BE2C (cell line): ENCODE data around the gene GPR137C. TPM values are rescaled to one million over a fixed set of nuclear protein-coding genes. Genes with fewer than 3 reads are reported as not detected.

Experiments used
- DNase-seq: peaks from one replicate; pipeline ENCODE4 v3.0.0-alpha.2; 2020
- H3K27me3 ChIP-seq: fragments of 250-450 bp; sonication (Bioruptor Pico); 2 replicates; pipeline ENCODE4 v1.5.1; 2020; ENCODE audit warnings: mild to moderate bottlenecking
- H3K36me3 ChIP-seq: fragments of 250-450 bp; sonication (Bioruptor Pico); 2 replicates; pipeline ENCODE4 v1.5.1; 2020; ENCODE audit warnings: mild to moderate bottlenecking
- H3K4me1 ChIP-seq: fragments of 250-450 bp; sonication (Bioruptor Pico); 2 replicates; pipeline ENCODE4 v1.5.1; 2020
- H3K4me3 ChIP-seq: 2 replicates; pipeline ENCODE4 v1.5.1; 2011; ENCODE audit warnings: low read depth, low read length
- H3K9me3 ChIP-seq: fragments of 250-450 bp; sonication (Bioruptor Pico); 2 replicates; pipeline ENCODE4 v1.5.1; 2020
- polyA plus RNA-seq: library from polyadenylated mRNA; unstranded; fragments of >200 nt; gene quantifications from one replicate; pipeline ENCODE4 v1.2.1, GENCODE V29; 2012; ENCODE audit warnings: low read depth, missing spikeins; ENCODE audit not compliant: insufficient read length, insufficient read depth
- TF ChIP-seq, protein P1 (sequence below): IDR thresholded peaks from 2 replicates; pipeline ENCODE4 v1.5.1; 2012; ENCODE audit warnings: mild to moderate bottlenecking, low read depth, low read length

The GPR137C gene
- 1.0 TPM for polyA plus RNA-seq

DNA sequence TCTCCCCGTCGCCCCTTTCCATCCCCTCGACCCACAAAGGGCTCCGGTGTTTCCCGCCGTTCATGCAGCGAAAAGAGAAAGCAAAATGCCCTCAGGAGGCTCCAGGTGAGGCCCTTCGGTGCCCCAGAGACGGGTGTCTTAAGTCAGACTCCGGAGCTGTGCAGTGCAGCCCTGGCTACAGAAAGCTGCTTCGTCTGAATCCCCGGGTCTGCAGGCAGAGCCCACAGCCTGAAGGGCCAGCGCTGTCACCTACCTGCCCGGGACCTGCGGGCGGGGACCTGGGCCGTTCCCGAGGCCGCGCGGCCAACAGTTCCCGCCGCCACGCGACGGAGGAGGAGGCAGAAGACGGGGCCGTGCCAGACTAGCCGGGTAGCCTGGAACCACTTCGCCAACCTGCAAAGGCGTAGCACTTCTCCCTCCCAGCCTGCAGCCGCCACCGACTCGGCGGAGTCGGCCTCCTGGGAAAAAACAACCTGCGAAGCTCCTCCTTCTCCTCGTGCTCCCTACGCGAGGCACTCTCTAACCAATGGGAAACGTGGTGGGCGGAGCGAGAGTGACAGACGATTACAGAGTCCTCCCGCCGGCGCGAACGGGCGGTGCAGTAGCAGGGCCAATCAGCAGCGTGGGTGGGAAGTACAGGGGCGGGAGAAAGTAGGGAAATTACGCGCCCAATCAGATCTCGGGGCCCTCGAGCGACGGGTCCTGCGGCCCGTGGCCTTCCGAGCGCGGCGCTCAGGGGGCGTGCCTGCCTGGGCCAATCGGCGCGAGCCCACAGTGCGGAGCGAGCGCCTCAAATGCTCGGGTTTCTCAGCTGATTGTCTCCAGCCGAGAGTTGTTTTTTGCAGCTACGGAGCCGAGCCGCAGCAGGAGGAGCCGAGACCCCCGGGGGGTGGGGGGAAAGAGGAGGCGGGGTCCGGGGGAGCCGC is at the start of gene GPR137C, which contains the start of gene TXNDC16:
Gene GPR137C (plus strand): TSS at position 774 of the 926 bp plus-strand sequence. CDS start 312 bp downstream, outside the sequence.
Gene TXNDC16 (minus strand): TSS at position 443 of the 926 bp plus-strand sequence. CDS start 8,948 bp downstream, outside the sequence.
- no peaks in the 10 kb centered on the region for H3K9me3 ChIP-seq
- DNase-seq = peak; percentile 100
- no peaks in the 10 kb centered on the region for H3K27me3 ChIP-seq
- peak within 1 kb of the TSS; percentile 80 for H3K4me3 ChIP-seq
- H3K4me1 ChIP-seq = peaks cover 17% of the 10 kb centered on the region
- no peaks in the 10 kb centered on the region for H3K36me3 ChIP-seq
- TF ChIP-seq, protein P1, sequence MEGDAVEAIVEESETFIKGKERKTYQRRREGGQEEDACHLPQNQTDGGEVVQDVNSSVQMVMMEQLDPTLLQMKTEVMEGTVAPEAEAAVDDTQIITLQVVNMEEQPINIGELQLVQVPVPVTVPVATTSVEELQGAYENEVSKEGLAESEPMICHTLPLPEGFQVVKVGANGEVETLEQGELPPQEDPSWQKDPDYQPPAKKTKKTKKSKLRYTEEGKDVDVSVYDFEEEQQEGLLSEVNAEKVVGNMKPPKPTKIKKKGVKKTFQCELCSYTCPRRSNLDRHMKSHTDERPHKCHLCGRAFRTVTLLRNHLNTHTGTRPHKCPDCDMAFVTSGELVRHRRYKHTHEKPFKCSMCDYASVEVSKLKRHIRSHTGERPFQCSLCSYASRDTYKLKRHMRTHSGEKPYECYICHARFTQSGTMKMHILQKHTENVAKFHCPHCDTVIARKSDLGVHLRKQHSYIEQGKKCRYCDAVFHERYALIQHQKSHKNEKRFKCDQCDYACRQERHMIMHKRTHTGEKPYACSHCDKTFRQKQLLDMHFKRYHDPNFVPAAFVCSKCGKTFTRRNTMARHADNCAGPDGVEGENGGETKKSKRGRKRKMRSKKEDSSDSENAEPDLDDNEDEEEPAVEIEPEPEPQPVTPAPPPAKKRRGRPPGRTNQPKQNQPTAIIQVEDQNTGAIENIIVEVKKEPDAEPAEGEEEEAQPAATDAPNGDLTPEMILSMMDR = no peak

DNA sequence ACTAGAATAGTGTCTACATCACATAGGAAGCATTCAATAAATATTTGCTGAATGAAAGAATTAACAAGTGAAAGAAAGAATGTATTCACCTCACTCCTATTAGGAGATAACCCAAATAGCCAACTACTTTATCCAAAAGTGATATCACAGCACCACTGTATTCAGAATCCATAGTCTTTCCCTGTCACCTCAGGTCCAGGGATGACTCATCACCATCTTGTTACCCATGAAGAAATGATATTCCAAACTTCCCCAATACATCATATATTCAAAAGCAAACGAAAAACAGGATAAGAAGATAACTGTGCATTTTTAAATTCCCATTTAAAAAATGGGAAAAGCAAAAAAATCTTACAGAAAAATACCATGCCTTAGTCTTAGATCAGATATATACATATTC is 39.4 kb upstream of the GPR137C start:
- TF ChIP-seq, protein P1 = no peak
- DNase-seq = no peak

DNA sequence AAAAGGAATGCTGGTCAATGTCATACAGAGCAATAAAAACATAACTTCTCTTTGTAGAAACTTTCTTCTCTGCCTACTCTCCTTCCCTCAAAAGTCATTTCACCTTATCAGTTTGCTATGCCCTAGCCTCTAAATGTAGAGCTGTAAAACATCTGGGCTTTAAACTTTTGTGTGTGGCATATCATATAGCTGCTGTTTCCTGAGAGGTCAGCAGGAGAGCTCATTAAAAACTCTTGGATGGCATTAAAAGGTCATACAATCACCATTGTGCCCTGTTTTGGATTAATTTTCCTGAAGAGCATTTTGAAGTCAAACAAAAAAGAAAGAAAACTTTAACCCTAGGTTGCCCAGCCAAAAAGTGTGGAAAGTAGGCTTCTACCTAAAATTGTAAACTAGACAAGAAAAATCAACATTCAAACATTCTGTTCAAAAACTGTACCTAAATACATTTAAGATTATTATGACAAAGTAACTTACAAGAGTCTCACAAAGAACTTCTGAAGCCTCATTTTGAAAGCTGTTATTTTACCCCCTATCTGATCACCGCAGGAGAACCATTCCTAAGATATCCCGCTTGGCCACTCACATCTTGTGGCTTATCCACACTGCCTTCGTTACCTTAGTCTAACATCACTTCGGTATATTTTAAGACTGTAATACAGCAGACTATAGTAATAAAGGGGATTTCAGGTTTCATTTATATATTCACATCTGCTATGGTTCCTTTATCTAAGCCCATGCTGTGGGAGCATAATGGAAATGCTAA is 38.4 kb upstream of the GPR137C start:
- TF ChIP-seq, protein P1 = no peak
- H3K4me1 ChIP-seq = no peaks in the 10 kb centered on the region
- no peak overlapping the region for H3K4me3 ChIP-seq
- no peak for DNase-seq
- no peaks in the 10 kb centered on the region for H3K9me3 ChIP-seq
- no peaks in the 10 kb centered on the region for H3K27me3 ChIP-seq
- peaks cover 7% of the 10 kb centered on the region; the same call in 1 of the 2 replicates for H3K36me3 ChIP-seq

More for the DNA sequence above, 39.4 kb upstream of the GPR137C start:
- Histone ChIP-seq H3K27me3 (no peaks in the 10 kb centered on the region), H3K36me3 (peaks cover 6% of the 10 kb centered on the region; the same call in 1 of the 2 replicates), H3K9me3 (no peaks in the 10 kb centered on the region), H3K4me1 (no peaks in the 10 kb centered on the region), H3K4me3 (no peak overlapping the region)

GRCh38 chr14:52522033-52522432 is 30.6 kb upstream of the GPR137C start:
- Histone ChIP-seq H3K4me3 (no peak overlapping the region), H3K9me3 (no peaks in the 10 kb centered on the region), H3K4me1 (peaks cover 4% of the 10 kb centered on the region; the same call in 1 of the 2 replicates), H3K27me3 (no peaks in the 10 kb centered on the region), H3K36me3 (peaks cover 16% of the 10 kb centered on the region)
- DNase-seq = no peak
- TF ChIP-seq, protein P1 = no peak

GRCh38 chr14:52522581-52523345 is 29.9 kb upstream of the GPR137C start:
- Histone ChIP-seq H3K4me3 (no peak overlapping the region), H3K9me3 (no peaks in the 10 kb centered on the region), H3K4me1 (peaks cover 4% of the 10 kb centered on the region; the same call in 1 of the 2 replicates), H3K36me3 (peaks cover 15% of the 10 kb centered on the region), H3K27me3 (no peaks in the 10 kb centered on the region)
- no peak for DNase-seq
- TF ChIP-seq, protein P1 = no peak
